K562 (cell line): ENCODE data around the gene CD300A. TPM values are rescaled to one million over a fixed set of nuclear protein-coding genes. Genes with fewer than 3 reads are reported as not detected.

ENCODE experiments used
- ATAC-seq: fragments of 200-7000 bp; cut with Tn5 transposase; 3 replicates; pipeline ENCODE4 v1.9.1; 2020; ENCODE audit warnings: moderate library complexity
- BruUV-seq: library from RNA; stranded (reverse); fragments of 400-500 nt; replicated peaks from 2 replicates; lab custom pipeline; 2021; lab: Mats Ljungman, UMichigan
- CTCF ChIA-PET: fragments of 300-600 bp; formaldehyde crosslinking; extraction: SDS; loops from one replicate; lab custom pipeline; 2021; ENCODE audit warnings: low intra/inter-chr PET ratio; lab: Yijun Ruan, JAX
- POLR2A ChIA-PET: fragments of 300-600, 350-650 bp; sonication (Branson Sonifier 250); formaldehyde crosslinking; extraction: SDS; loops from one replicate; lab custom pipeline; 2021; ENCODE audit warnings: antibody characterized with exemption, inconsistent platforms; lab: Yijun Ruan, JAX
- DNase-seq, 4 experiments: peaks; one replicate each; pipeline versions ENCODE4 v3.0.0 to v3.0.0-alpha.2; 2011 to 2018; ENCODE audit warnings: low spot score in 3 of 4, mixed read lengths in 3 of 4; ENCODE audit errors: extremely low read depth in 1 of 4
- FAIRE-seq: peaks from 2 replicates; lab custom pipeline; 2011; peaks lifted over from hg19 to GRCh38; lab: Jason Lieb, UNC
- H2AFZ ChIP-seq: 2 replicates; pipeline ENCODE4 v1.6.0; 2011; ENCODE audit warnings: low read depth, low read length, control low read depth, inconsistent platforms
- H3K27ac ChIP-seq: fragments of 200-600 bp; 3 replicates; pipeline ENCODE4 v1.8.0; 2011; ENCODE audit warnings: low read depth, mild to moderate bottlenecking, control low read depth, inconsistent platforms, low read length, moderate library complexity, mixed read lengths; ENCODE audit errors: extremely low read depth
- H3K27me3 ChIP-seq, 2 experiments: fragments of 300-600 bp in 1 of 2; 2 replicates in 1 of 2; 3 replicates in 1 of 2; pipeline versions ENCODE4 v1.6.0 to v1.8.0; 2011; ENCODE audit warnings: inconsistent platforms in 2 of 2, low read length in 2 of 2, mild to moderate bottlenecking in 1 of 2, mixed read lengths in 1 of 2, moderate library complexity in 1 of 2; ENCODE audit not compliant: control insufficient read depth in 2 of 2, insufficient read depth in 2 of 2
- H3K36me3 ChIP-seq: fragments of 300-600 bp; 3 replicates; pipeline ENCODE4 v1.8.0; 2011; ENCODE audit warnings: mild to moderate bottlenecking, low read length, inconsistent platforms; ENCODE audit not compliant: control insufficient read depth, insufficient read depth
- H3K4me1 ChIP-seq, 2 experiments: fragments of 200-600 bp in 1 of 2; replicated peaks in 1 of 2; 2 replicates in 1 of 2; 3 replicates in 1 of 2; pipeline versions ENCODE4 v1.5.1 to v1.8.0; 2011; ENCODE audit warnings: inconsistent platforms in 2 of 2, low read length in 2 of 2, mild to moderate bottlenecking in 1 of 2, mixed read lengths in 1 of 2, moderate library complexity in 1 of 2; ENCODE audit not compliant: control insufficient read depth in 2 of 2, insufficient read depth in 2 of 2
- H3K4me2 ChIP-seq: 2 replicates; pipeline ENCODE4 v1.6.1; 2011; ENCODE audit warnings: low read length, control low read depth, inconsistent platforms, mixed read lengths; ENCODE audit not compliant: insufficient read depth
- H3K4me3 ChIP-seq: fragments of 200-600 bp; sonication (generic), shearing (Covaris generic); 2 replicates; pipeline ENCODE4 v1.5.1; 2016; ENCODE audit warnings: control low read depth, inconsistent platforms
- H3K79me2 ChIP-seq: fragments of 200-600 bp; 3 replicates; pipeline ENCODE4 v1.8.0; 2011; ENCODE audit warnings: low read length, inconsistent platforms; ENCODE audit not compliant: control insufficient read depth, insufficient read depth
- H3K9ac ChIP-seq, 2 experiments: 2 replicates each; pipeline versions ENCODE4 v1.6.0 to v1.6.1; 2011; ENCODE audit warnings: low read depth in 2 of 2, low read length in 2 of 2, control low read depth in 1 of 2, inconsistent platforms in 1 of 2, mild to moderate bottlenecking in 1 of 2, mixed read lengths in 1 of 2; ENCODE audit not compliant: insufficient read depth in 1 of 2
- H3K9me1 ChIP-seq: one replicate; pipeline ENCODE4 v1.6.0; 2011; ENCODE audit warnings: inconsistent platforms, mild to moderate bottlenecking, low read length, moderate library complexity; ENCODE audit not compliant: control insufficient read depth, insufficient read depth
- H3K9me3 ChIP-seq: replicated peaks from 2 replicates; pipeline ENCODE4 v1.5.1; 2011; ENCODE audit warnings: low read depth, low read length, inconsistent platforms; ENCODE audit not compliant: control insufficient read depth, insufficient read depth
- H4K20me1 ChIP-seq: replicated peaks from 2 replicates; pipeline ENCODE4 v1.6.1; 2011; ENCODE audit warnings: low read length, inconsistent platforms, mixed read lengths; ENCODE audit not compliant: control insufficient read depth, insufficient read depth
- ARID1B ChIP-seq: fragments of 450-650 bp; IDR thresholded peaks from 2 replicates; pipeline ENCODE4 v1.6.1; 2016; ENCODE audit warnings: antibody characterized with exemption, mild to moderate bottlenecking, inconsistent platforms
- CBX1 ChIP-seq: sonication (generic); IDR thresholded peaks from 2 replicates; pipeline ENCODE4 v1.6.1; 2016; ENCODE audit warnings: antibody characterized with exemption, low read depth, mild to moderate bottlenecking
- CREB1 ChIP-seq, 2 experiments: sonication (generic) in 1 of 2; formaldehyde crosslinking in 1 of 2; IDR thresholded peaks; 2 replicates each; pipeline versions ENCODE4 v1.6.1 to v1.8.0; 2012 to 2022; ENCODE audit warnings: inconsistent platforms in 1 of 2, mild to moderate bottlenecking in 1 of 2, missing genetic modification reagents in 1 of 2, moderate library complexity in 1 of 2
- FOSL1 ChIP-seq: fragments of 200-800 bp; sonication (Bioruptor generic); conservative IDR thresholded peaks from 2 replicates; pipeline ENCODE4 v1.6.1; 2016; ENCODE audit warnings: missing genetic modification characterization, missing compliant biosample characterization
- HDGF ChIP-seq: fragments of 450-650 bp; IDR thresholded peaks from 2 replicates; pipeline ENCODE4 v1.6.1; 2016
- KDM1A ChIP-seq, 2 experiments: fragments of 450-650 bp; IDR thresholded peaks; 2 replicates each; pipeline ENCODE4 v1.6.1; 2016; ENCODE audit warnings: mild to moderate bottlenecking in 2 of 2
- MAFG ChIP-seq: fragments of 450-650 bp; conservative IDR thresholded peaks from 2 replicates; pipeline ENCODE4 v1.6.1; 2016; ENCODE audit warnings: missing genetic modification characterization, missing compliant biosample characterization
- MECOM ChIP-seq: fragments of 250-450 bp; sonication (Bioruptor Pico); IDR thresholded peaks from 2 replicates; pipeline ENCODE4 v1.8.0; 2022; ENCODE audit warnings: inconsistent platforms
- NFYB ChIP-seq: IDR thresholded peaks from 2 replicates; pipeline ENCODE4 v1.6.1; 2011; ENCODE audit warnings: mild to moderate bottlenecking, moderate library complexity; ENCODE audit not compliant: insufficient read length; ENCODE audit errors: extremely low read depth
- RBM39 ChIP-seq: fragments of 200-400 bp; formaldehyde crosslinking; optimal IDR thresholded peaks from 2 replicates; pipeline ENCODE3; 2018; ENCODE audit warnings: low read depth, low read length
- TBL1XR1 ChIP-seq, 2 experiments: IDR thresholded peaks; 2 replicates each; pipeline ENCODE4 v1.6.1; 2012; ENCODE audit warnings: improper control_type of control experiment in 2 of 2, low read length in 2 of 2, mild to moderate bottlenecking in 1 of 2
- YBX1 ChIP-seq: fragments of 450-650 bp; IDR thresholded peaks from 2 replicates; pipeline ENCODE4 v1.7.1; 2016; ENCODE audit warnings: mild to moderate bottlenecking
- ZBTB43 ChIP-seq: sonication (generic); formaldehyde crosslinking; IDR thresholded peaks from 2 replicates; pipeline ENCODE4 v1.8.0; 2023; ENCODE audit warnings: mild to moderate bottlenecking, missing genetic modification reagents
- ZNF324 ChIP-seq: fragments of 250-450 bp; sonication (Bioruptor Pico); IDR thresholded peaks from 2 replicates; pipeline ENCODE4 v1.4.0; 2020; ENCODE audit warnings: mild to moderate bottlenecking
- WGBS: fragments of 100-300 bp; shearing (Covaris generic); methylation state at CpG from one replicate; pipeline ENCODE4 v1.1.6; 2016; ENCODE audit warnings: low coverage, mixed read lengths; ENCODE audit not compliant: insufficient coverage; ENCODE audit errors: missing lambda C conversion rate; 5-methylcytosine and 5-hydroxymethylcytosine counted together
- in situ Hi-C: fragments of 300-500 bp; cut with MboI; formaldehyde crosslinking; loops from 4 replicates; pipeline ENCODE4 v1.15.0; 2018; ENCODE audit warnings: inconsistent platforms, mixed read lengths
- intact Hi-C: fragments of 100-400 bp; cut with micrococcal nuclease; formaldehyde crosslinking; loops from 2 replicates; pipeline ENCODE4 v1.14.2; 2022
- polyA plus RNA-seq, 8 experiments: library from polyadenylated mRNA; depleted of rRNA in 4 of 8; stranded (reverse) in 5 of 8; unstranded in 3 of 8; fragments of >200 nt; fragmentation: Nextera tagmentation in 2 of 8; fragmentation: Illumina TruSeq in 1 of 8; extraction: Ambion mirVana in 2 of 8; extraction: Trizol in 1 of 8; gene quantifications; 2 replicates each; pipeline versions ENCODE4 v1.2.1 to v1.2.3, GENCODE V29; 2011 to 2014; ENCODE audit warnings: inconsistent platforms in 1 of 8, missing spikeins in 1 of 8
- total RNA-seq, 7 experiments: library from RNA; depleted of rRNA in 6 of 7; stranded (reverse); fragments of >200 nt in 6 of 7; fragmentation: Illumina TruSeq in 2 of 7; extraction: Trizol in 2 of 7; gene quantifications; 2 replicates each; pipeline versions ENCODE4 v1.2.1 to v1.2.3, GENCODE V29; 2011 to 2021; ENCODE audit warnings: low replicate concordance in 1 of 7
- TF ChIP-seq, protein P1 (sequence below): sonication (generic); formaldehyde crosslinking; IDR thresholded peaks from 2 replicates; pipeline ENCODE4 v1.8.1; 2023; ENCODE audit warnings: missing genetic modification reagents, mild to moderate bottlenecking, borderline replicate concordance
- TF ChIP-seq, protein P2 (sequence below): sonication (generic); formaldehyde crosslinking; IDR thresholded peaks from 2 replicates; pipeline ENCODE4 v1.8.0; 2022; ENCODE audit warnings: mild to moderate bottlenecking, missing genetic modification reagents

The CD300A gene
- total and polyA plus RNA-seq, 9 of the 15 experiments (the other 6 are each of a cell fraction or from before 2014, with no cell fraction given), result 0.21 to 1.7 (median 0.41) TPM; not detected in 1

- intact Hi-C loops, result no loop called here
- no peaks in the 10 kb centered on the region for H3K36me3 ChIP-seq
- H2AFZ ChIP-seq, result no peak overlapping the region
- H3K9ac ChIP-seq, result no peak overlapping the region
- no peak overlapping the region for H3K4me3 ChIP-seq
- H3K9me1 ChIP-seq, result no peaks in the 10 kb centered on the region
- H3K79me2 ChIP-seq, result no peaks in the 10 kb centered on the region
- CTCF ChIA-PET, result no interaction called here
- BruUV-seq, result no TSS peak
- no peaks in the 10 kb centered on the region for H3K9me3 ChIP-seq
- TF ChIP-seq ARID1B, result no peak
- no peak for TF ChIP-seq ZBTB43 (CRISPR knock-in tag)
- TF ChIP-seq MAFG, result no peak
- TF ChIP-seq, protein P1, sequence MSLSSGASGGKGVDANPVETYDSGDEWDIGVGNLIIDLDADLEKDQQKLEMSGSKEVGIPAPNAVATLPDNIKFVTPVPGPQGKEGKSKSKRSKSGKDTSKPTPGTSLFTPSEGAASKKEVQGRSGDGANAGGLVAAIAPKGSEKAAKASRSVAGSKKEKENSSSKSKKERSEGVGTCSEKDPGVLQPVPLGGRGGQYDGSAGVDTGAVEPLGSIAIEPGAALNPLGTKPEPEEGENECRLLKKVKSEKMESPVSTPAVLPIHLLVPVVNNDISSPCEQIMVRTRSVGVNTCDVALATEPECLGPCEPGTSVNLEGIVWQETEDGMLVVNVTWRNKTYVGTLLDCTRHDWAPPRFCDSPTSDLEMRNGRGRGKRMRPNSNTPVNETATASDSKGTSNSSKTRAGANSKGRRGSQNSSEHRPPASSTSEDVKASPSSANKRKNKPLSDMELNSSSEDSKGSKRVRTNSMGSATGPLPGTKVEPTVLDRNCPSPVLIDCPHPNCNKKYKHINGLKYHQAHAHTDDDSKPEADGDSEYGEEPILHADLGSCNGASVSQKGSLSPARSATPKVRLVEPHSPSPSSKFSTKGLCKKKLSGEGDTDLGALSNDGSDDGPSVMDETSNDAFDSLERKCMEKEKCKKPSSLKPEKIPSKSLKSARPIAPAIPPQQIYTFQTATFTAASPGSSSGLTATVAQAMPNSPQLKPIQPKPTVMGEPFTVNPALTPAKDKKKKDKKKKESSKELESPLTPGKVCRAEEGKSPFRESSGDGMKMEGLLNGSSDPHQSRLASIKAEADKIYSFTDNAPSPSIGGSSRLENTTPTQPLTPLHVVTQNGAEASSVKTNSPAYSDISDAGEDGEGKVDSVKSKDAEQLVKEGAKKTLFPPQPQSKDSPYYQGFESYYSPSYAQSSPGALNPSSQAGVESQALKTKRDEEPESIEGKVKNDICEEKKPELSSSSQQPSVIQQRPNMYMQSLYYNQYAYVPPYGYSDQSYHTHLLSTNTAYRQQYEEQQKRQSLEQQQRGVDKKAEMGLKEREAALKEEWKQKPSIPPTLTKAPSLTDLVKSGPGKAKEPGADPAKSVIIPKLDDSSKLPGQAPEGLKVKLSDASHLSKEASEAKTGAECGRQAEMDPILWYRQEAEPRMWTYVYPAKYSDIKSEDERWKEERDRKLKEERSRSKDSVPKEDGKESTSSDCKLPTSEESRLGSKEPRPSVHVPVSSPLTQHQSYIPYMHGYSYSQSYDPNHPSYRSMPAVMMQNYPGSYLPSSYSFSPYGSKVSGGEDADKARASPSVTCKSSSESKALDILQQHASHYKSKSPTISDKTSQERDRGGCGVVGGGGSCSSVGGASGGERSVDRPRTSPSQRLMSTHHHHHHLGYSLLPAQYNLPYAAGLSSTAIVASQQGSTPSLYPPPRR (CRISPR knock-in tag), result no peak
- no peak for TF ChIP-seq RBM39
- no peak for TF ChIP-seq YBX1
- TF ChIP-seq ZNF324 (CRISPR knock-in tag), result no peak
- TF ChIP-seq HDGF, result no peak
- TF ChIP-seq MECOM, result no peak
- TF ChIP-seq CREB1 (IDR thresholded peaks at IDR 0.05), result no peak
- TF ChIP-seq CREB1 (CRISPR knock-in tag; IDR thresholded peaks at IDR 0.05), result no peak
- no peak for TF ChIP-seq KDM1A (IDR thresholded peaks at IDR 0.05)
- no peak for TF ChIP-seq NFYB
- no peak for TF ChIP-seq CBX1
- no peak for TF ChIP-seq FOSL1 (tag)
- TF ChIP-seq, protein P2, sequence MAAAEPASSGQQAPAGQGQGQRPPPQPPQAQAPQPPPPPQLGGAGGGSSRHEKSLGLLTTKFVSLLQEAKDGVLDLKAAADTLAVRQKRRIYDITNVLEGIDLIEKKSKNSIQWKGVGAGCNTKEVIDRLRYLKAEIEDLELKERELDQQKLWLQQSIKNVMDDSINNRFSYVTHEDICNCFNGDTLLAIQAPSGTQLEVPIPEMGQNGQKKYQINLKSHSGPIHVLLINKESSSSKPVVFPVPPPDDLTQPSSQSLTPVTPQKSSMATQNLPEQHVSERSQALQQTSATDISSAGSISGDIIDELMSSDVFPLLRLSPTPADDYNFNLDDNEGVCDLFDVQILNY (CRISPR knock-in tag), result no peak
- TF ChIP-seq TBL1XR1 (IDR thresholded peaks at IDR 0.05; ENCODE audit: low read length in 2 of 2), result no peak
- FAIRE-seq (peak; percentile 77), ATAC-seq (no peak), DNase-seq (no peak)
- no peaks in the 10 kb centered on the region for H3K4me1 ChIP-seq
- POLR2A ChIA-PET, result no interaction called here
- in situ Hi-C loops, result no loop called here
- H4K20me1 ChIP-seq, result no peaks in the 10 kb centered on the region
- H3K4me2 ChIP-seq, result no peak overlapping the region
- H3K27me3 ChIP-seq, result peaks cover 15 to 81% of the 10 kb centered on the region in 2 experiments; a peak in 3 of 5 replicates
- 0% methylated on average over 1 of the region's 1 CpG for WGBS
- no peak overlapping the region for H3K27ac ChIP-seq
Observed at GRCh38 chr17:74525465-74525725, 59.0 kb downstream of the CD300A start.
